OCI-LY7 (cell line): Measurements from ENCODE around the gene ZHX3. TPM values are rescaled to one million over a fixed set of nuclear protein-coding genes. Genes with fewer than 3 reads are reported as not detected.

ENCODE experiments used
- BruUV-seq: library from RNA; stranded (reverse); fragments of 400-500 nt; replicated peaks from 2 replicates; lab custom pipeline; 2021; lab: Mats Ljungman, UMichigan
- CTCF ChIA-PET: fragments of 300-600 bp; sonication (Branson Sonifier 250); formaldehyde crosslinking; loops from one replicate; lab custom pipeline; 2022; ENCODE audit warnings: antibody characterized with exemption; ENCODE audit not compliant: unreplicated experiment; lab: Charles Lee
- POLR2A ChIA-PET: fragments of 300-600 bp; sonication (Branson Sonifier 250); formaldehyde crosslinking; loops from one replicate; lab custom pipeline; 2022; ENCODE audit warnings: antibody characterized with exemption; lab: Charles Lee
- DNase-seq: peaks from one replicate; pipeline ENCODE4 v3.0.0-alpha.2; 2015; ENCODE audit warnings: low spot score
- H2AFZ ChIP-seq: fragments of 200-600 bp; sonication (generic), shearing (Covaris generic); 2 replicates; pipeline ENCODE4 v1.6.1; 2014; ENCODE audit warnings: mild to moderate bottlenecking, antibody characterized with exemption, low read length, moderate library complexity
- H3K27ac ChIP-seq: fragments of 200-600 bp; sonication (generic); 2 replicates; pipeline ENCODE4 v1.5.1; 2014; ENCODE audit warnings: mixed run types, low read depth, mild to moderate bottlenecking, moderate library complexity, low read length, inconsistent platforms; ENCODE audit not compliant: poor library complexity, severe bottlenecking
- H3K36me3 ChIP-seq: fragments of 200-600 bp; sonication (generic); 2 replicates; pipeline ENCODE4 v1.6.1; 2014; ENCODE audit warnings: mild to moderate bottlenecking, antibody characterized with exemption, low read length, moderate library complexity, mixed read lengths; ENCODE audit not compliant: insufficient read depth
- H3K4me1 ChIP-seq: fragments of 200-600 bp; sonication (generic); 2 replicates; pipeline ENCODE4 v1.5.1; 2014; ENCODE audit warnings: mild to moderate bottlenecking, low read length; ENCODE audit not compliant: insufficient read depth, poor library complexity, severe bottlenecking
- H3K4me2 ChIP-seq: fragments of 200-600 bp; sonication (generic); 2 replicates; pipeline ENCODE4 v1.6.1; 2014; ENCODE audit warnings: mild to moderate bottlenecking, low read length
- H3K4me3 ChIP-seq: fragments of 200-600 bp; sonication (generic); 2 replicates; pipeline ENCODE4 v1.5.1; 2014; ENCODE audit warnings: mild to moderate bottlenecking, low read depth, low read length; ENCODE audit not compliant: poor library complexity, severe bottlenecking
- H3K79me2 ChIP-seq: fragments of 200-600 bp; sonication (generic); 2 replicates; pipeline ENCODE4 v1.6.1; 2016; ENCODE audit warnings: low read depth, mild to moderate bottlenecking, low read length, moderate library complexity, mixed read lengths; ENCODE audit not compliant: insufficient read depth
- H3K9me2 ChIP-seq: fragments of 200-600 bp; sonication (generic); 2 replicates; pipeline ENCODE4 v1.6.1; 2016; ENCODE audit warnings: mild to moderate bottlenecking, low read length, mixed read lengths; ENCODE audit not compliant: insufficient read depth
- H3K9me3 ChIP-seq: fragments of 200-600 bp; sonication (generic); 2 replicates; pipeline ENCODE4 v1.6.1; 2014; ENCODE audit warnings: mild to moderate bottlenecking, mixed run types, low read length, mixed read lengths
- H4K20me1 ChIP-seq: fragments of 200-600 bp; sonication (generic); 2 replicates; pipeline ENCODE4 v1.6.1; 2014; ENCODE audit warnings: mild to moderate bottlenecking, antibody characterized with exemption, low read length, moderate library complexity, mixed read lengths; ENCODE audit not compliant: insufficient read depth
- CTCF ChIP-seq: fragments of 200-600 bp; sonication (generic); conservative IDR thresholded peaks from 2 replicates; pipeline ENCODE4 v1.5.1; 2014; ENCODE audit warnings: mild to moderate bottlenecking, antibody characterized with exemption, low read length, moderate library complexity, mixed read lengths
- EZH2phosphoT487 ChIP-seq: fragments of 200-600 bp; sonication (generic); IDR thresholded peaks from 2 replicates; pipeline ENCODE4 v1.6.1; 2018; ENCODE audit warnings: low read depth, borderline replicate concordance, mild to moderate bottlenecking, mixed run types, antibody characterized with exemption, low read length, moderate library complexity, mixed read lengths
- intact Hi-C: fragments of 100-400 bp; cut with micrococcal nuclease; formaldehyde crosslinking; loops from one replicate; pipeline ENCODE4 v1.10.0; 2022; ENCODE audit not compliant: unreplicated experiment
- total RNA-seq, 2 experiments: library from RNA; depleted of rRNA in 1 of 2; stranded (reverse); fragments of >200 nt in 1 of 2; shearing (Covaris generic) in 1 of 2; gene quantifications; 2 replicates each; pipeline ENCODE4 v1.2.3, GENCODE V29; 2014 to 2022

Gene ZHX3
- total RNA-seq, 2 experiments from 2014 or later = 5.8 to 16.9 TPM

DNA sequence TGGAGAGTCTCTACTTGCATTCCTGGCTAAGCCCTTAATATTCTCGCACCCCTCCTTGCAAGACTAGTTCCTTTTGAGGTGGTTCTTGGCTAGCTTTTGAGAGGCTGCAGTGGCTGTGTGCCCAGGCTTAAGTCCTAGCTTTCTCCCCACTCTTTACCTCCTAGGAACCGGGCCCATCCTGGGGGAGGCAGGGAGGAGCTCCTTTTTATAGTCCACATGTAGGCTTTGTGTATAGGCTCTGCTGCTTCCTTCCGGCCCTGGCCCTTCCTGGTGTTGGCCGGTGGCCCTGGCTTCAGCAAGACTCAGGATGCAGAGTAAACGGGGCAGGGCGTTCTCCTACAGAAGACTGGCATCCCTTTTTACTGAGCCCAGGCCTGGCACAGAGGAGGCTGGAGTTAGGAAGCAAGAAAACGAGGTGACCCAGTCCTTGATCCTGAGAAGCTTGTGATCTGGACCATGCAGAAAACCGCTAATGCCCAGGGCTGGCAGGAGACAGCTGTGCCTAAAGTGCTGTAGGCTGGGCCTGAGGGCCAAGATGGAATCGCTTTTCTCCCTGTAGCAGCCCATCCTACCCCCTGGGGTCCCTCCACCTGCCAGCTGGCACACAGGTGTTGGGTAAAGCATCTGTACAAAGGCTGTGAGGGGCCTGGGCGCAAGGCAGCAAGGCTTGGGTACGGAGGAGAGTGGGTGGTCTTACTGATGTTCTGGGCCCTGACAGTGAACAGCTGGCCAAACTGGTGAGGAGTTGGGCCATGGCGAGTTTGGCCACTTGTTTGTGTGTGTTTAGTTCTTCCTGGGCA is 171.5 kb downstream of the ZHX3 start:
- Histone ChIP-seq H3K9me3 (no peaks in the 10 kb centered on the region), H3K36me3 (peaks cover 35% of the 10 kb centered on the region), H3K4me3 (peak overlapping the region; percentile 20), H3K79me2 (peaks cover 94% of the 10 kb centered on the region), H2AFZ (no peak overlapping the region), H3K9me2 (no peaks in the 10 kb centered on the region), H4K20me1 (peaks cover 20% of the 10 kb centered on the region; the same call in 1 of the 2 replicates), H3K27ac (peak overlapping the region; percentile 52), H3K4me2 (peak overlapping the region; percentile 61), H3K4me1 (peaks cover 61% of the 10 kb centered on the region)
- BruUV-seq = no TSS peak
- CTCF ChIA-PET = interaction anchor here (0.5 to 0.7 kb wide), 2 partner anchors 11 to 206 kb away, joined by 3 to 6 read pairs; no protein-coding TSS in a partner anchor
- POLR2A ChIA-PET = interaction anchor here (0.6 to 1.4 kb wide), 2 partner anchors 11 to 89 kb away, joined by 3 read pairs; no protein-coding TSS in a partner anchor
- TF ChIP-seq CTCF (no peak), EZH2phosphoT487 (no peak)
- intact Hi-C loops = no loop called here
- DNase-seq = peak; percentile 67

GRCh38 chr20:41145317-41145716 is 172.2 kb downstream of the ZHX3 start:
- Histone ChIP-seq H4K20me1 (peaks cover 20% of the 10 kb centered on the region; the same call in 1 of the 2 replicates), H3K36me3 (peaks cover 35% of the 10 kb centered on the region), H3K27ac (peak overlapping the region; percentile 52), H2AFZ (no peak overlapping the region), H3K4me2 (peak overlapping the region; percentile 61; the same call in 1 of the 2 replicates), H3K9me3 (no peaks in the 10 kb centered on the region), H3K4me1 (peaks cover 68% of the 10 kb centered on the region), H3K9me2 (no peaks in the 10 kb centered on the region), H3K79me2 (peaks cover 96% of the 10 kb centered on the region), H3K4me3 (no peak overlapping the region)
- intact Hi-C loops = no loop called here
- POLR2A ChIA-PET = interaction anchor here (0.6 to 1.4 kb wide), 2 partner anchors 12 to 88 kb away, joined by 3 read pairs; no protein-coding TSS in a partner anchor
- no peak for DNase-seq
- TF ChIP-seq CTCF (no peak), EZH2phosphoT487 (no peak)
- CTCF ChIA-PET = interaction anchor here (0.5 kb wide), 1 partner anchor 205 kb away, joined by 6 read pairs; no protein-coding TSS in a partner anchor
- BruUV-seq = no TSS peak
